ENCODE data around the gene RING1. TPM values are rescaled to one million over a fixed set of nuclear protein-coding genes. Genes with fewer than 3 reads are reported as not detected.

Gene RING1
- total RNA-seq, 3 donors from 2014 or later (not counting 1 experiment from before 2014, with no cell fraction given), result 34.5 to 40.3 (median 36.5) TPM

GRCh38 chr6:33241968-33242367 lies 33.7 kb downstream of the RING1 start:
- H3K4me3 ChIP-seq (ENCODE audit: low read length), result no peak overlapping the region
- Mint-ChIP-seq H3K36me3 (no peaks in the 10 kb centered on the region), H3K9me3 (no peaks in the 10 kb centered on the region), H3K4me1 (no peaks in the 10 kb centered on the region), H3K4me3 (no peak overlapping the region), H3K27ac (no peak overlapping the region), H3K27me3 (ENCODE audit: low read depth in 2 of 2) (peaks cover 20 to 28% of the 10 kb centered on the region in 2 donors)
- no CpG with 5 or more reads among the region's 3 CpGs for WGBS (ENCODE audit: insufficient coverage)
- no peaks in the 10 kb centered on the region for H3K9me3 ChIP-seq (ENCODE audit: control insufficient read depth, insufficient read depth, low read length)
- ATAC-seq, result no peak
- H3K27ac ChIP-seq (ENCODE audit: low read length), result no peak overlapping the region
- peak in 1 of 2 donors; percentile 19 for DNase-seq
- no peaks in the 10 kb centered on the region for H3K36me3 ChIP-seq (ENCODE audit: control insufficient read depth, insufficient read depth, low read length)
- TF ChIP-seq CTCF (IDR thresholded peaks at IDR 0.05), result no peak
- H3K27me3 ChIP-seq (ENCODE audit: control insufficient read depth, insufficient read depth, low read length), result no peaks in the 10 kb centered on the region
- no peaks in the 10 kb centered on the region for H3K4me1 ChIP-seq (ENCODE audit: control insufficient read depth, insufficient read depth, low read length)
- intact Hi-C loops (cut with micrococcal nuclease), result no loop called here

- Mint-ChIP-seq H3K36me3 (no peaks in the 10 kb centered on the region), H3K27me3 (ENCODE audit: low read depth in 2 of 2) (peaks cover 20 to 28% of the 10 kb centered on the region in 2 donors), H3K4me3 (no peak overlapping the region), H3K4me1 (peaks cover 2 to 8% of the 10 kb centered on the region in 2 donors), H3K9me3 (no peaks in the 10 kb centered on the region), H3K27ac (no peak overlapping the region)
- no peaks in the 10 kb centered on the region for H3K9me3 ChIP-seq (ENCODE audit: control insufficient read depth, insufficient read depth, low read length)
- no peaks in the 10 kb centered on the region for H3K36me3 ChIP-seq (ENCODE audit: control insufficient read depth, insufficient read depth, low read length)
- H3K27ac ChIP-seq (ENCODE audit: low read length), result no peak overlapping the region
- WGBS (ENCODE audit: insufficient coverage), result 38% methylated on average over 1 of the region's 1 CpG
- intact Hi-C loops (cut with micrococcal nuclease), result no loop called here
- TF ChIP-seq CTCF (IDR thresholded peaks at IDR 0.05), result no peak
- H3K4me1 ChIP-seq (ENCODE audit: control insufficient read depth, insufficient read depth, low read length), result peaks cover 8% of the 10 kb centered on the region
- no peak overlapping the region for H3K4me3 ChIP-seq (ENCODE audit: low read length)
- no peaks in the 10 kb centered on the region for H3K27me3 ChIP-seq (ENCODE audit: control insufficient read depth, insufficient read depth, low read length)
- DNase-seq (no peak), ATAC-seq (no peak)
Measured at GRCh38 chr6:33243476-33243875, 35.2 kb downstream of the RING1 start.

- TF ChIP-seq CTCF (IDR thresholded peaks at IDR 0.05), result peak; percentile 94
- Mint-ChIP-seq H3K27me3 (ENCODE audit: low read depth in 2 of 2) (peaks cover 0 to 5% of the 10 kb centered on the region in 2 donors), H3K27ac (peak overlapping the region; percentile 95 to 97), H3K9me3 (no peaks in the 10 kb centered on the region), H3K36me3 (no peaks in the 10 kb centered on the region), H3K4me1 (peaks cover 22 to 37% of the 10 kb centered on the region in 2 donors), H3K4me3 (peak overlapping the region; percentile 90)
- peak overlapping the region; percentile 45 for H3K4me3 ChIP-seq (ENCODE audit: low read length)
- peak; percentile 89 to 95 for DNase-seq
- H3K27me3 ChIP-seq (ENCODE audit: control insufficient read depth, insufficient read depth, low read length), result no peaks in the 10 kb centered on the region
- 2% methylated on average over 27 of the region's 28 CpGs for WGBS (ENCODE audit: insufficient coverage)
- peaks cover 7% of the 10 kb centered on the region for H3K36me3 ChIP-seq (ENCODE audit: control insufficient read depth, insufficient read depth, low read length)
- intact Hi-C loops (cut with micrococcal nuclease), result loop anchor here (1.0 kb wide), 3 partner anchors 87 to 234 kb away; no protein-coding TSS in a partner anchor
- H3K9me3 ChIP-seq (ENCODE audit: control insufficient read depth, insufficient read depth, low read length), result no peaks in the 10 kb centered on the region
- ATAC-seq, result peak; percentile 38 to 63 (median 47)
- H3K27ac ChIP-seq (ENCODE audit: low read length), result peak overlapping the region; percentile 94
- H3K4me1 ChIP-seq (ENCODE audit: control insufficient read depth, insufficient read depth, low read length), result peaks cover 28% of the 10 kb centered on the region
Measured at GRCh38 chr6:33247977-33248642, 39.8 kb downstream of the RING1 start.

- Histone ChIP-seq H3K27me3 (ENCODE audit: control insufficient read depth, insufficient read depth, low read length) (no peaks in the 10 kb centered on the region), H3K4me1 (ENCODE audit: control insufficient read depth, insufficient read depth, low read length) (peaks cover 28% of the 10 kb centered on the region), H3K9me3 (ENCODE audit: control insufficient read depth, insufficient read depth, low read length) (no peaks in the 10 kb centered on the region), H3K36me3 (ENCODE audit: control insufficient read depth, insufficient read depth, low read length) (peaks cover 7% of the 10 kb centered on the region), H3K27ac (ENCODE audit: low read length) (peak overlapping the region; percentile 94), H3K4me3 (ENCODE audit: low read length) (peak overlapping the region; percentile 45)
- intact Hi-C loops (cut with micrococcal nuclease), result loop anchor here (1.0 kb wide), 3 partner anchors 87 to 234 kb away; no protein-coding TSS in a partner anchor
- H3K27me3 Mint-ChIP-seq (ENCODE audit: low read depth in 2 of 2), result peaks cover 0 to 5% of the 10 kb centered on the region in 2 donors
- DNase-seq (peak in 1 of 2 donors; percentile 79), ATAC-seq (no peak)
- peak overlapping the region; percentile 95 to 97 for H3K27ac Mint-ChIP-seq
- TF ChIP-seq CTCF (IDR thresholded peaks at IDR 0.05), result no peak
- no peaks in the 10 kb centered on the region for H3K36me3 Mint-ChIP-seq
- H3K4me1 Mint-ChIP-seq, result peaks cover 22 to 37% of the 10 kb centered on the region in 2 donors
- H3K9me3 Mint-ChIP-seq, result no peaks in the 10 kb centered on the region
- H3K4me3 Mint-ChIP-seq, result peak overlapping the region; percentile 90
- 0% methylated on average over 18 of the region's 18 CpGs for WGBS (ENCODE audit: insufficient coverage)
Measured at GRCh38 chr6:33248643-33248931, 40.3 kb downstream of the RING1 start.

Data from natural killer cell (primary cell).